Stomach (tissue), 4 donors: Measurements from ENCODE around the gene SNRNP70.
"Not testable (repeated sequence)": the region's sequence is repeated elsewhere in the genome, so short reads cannot be mapped to it uniquely, and the experiment has no call there.

Experiments used
- CTCF ChIP-seq, 7 experiments: fragments of 450-650 bp in 4 of 7; fragments of 200-600 bp in 3 of 7; sonication (generic) in 3 of 7; IDR thresholded peaks; one replicate each; pipeline ENCODE4 v1.5.1; 2016 to 2019; ENCODE audit warnings: antibody characterized with exemption in 7 of 7, control low read depth in 2 of 7, mild to moderate bottlenecking in 1 of 7
- POLR2A ChIP-seq, 4 donors: fragments of 450-650 bp; IDR thresholded peaks; one replicate each; pipeline ENCODE4 v1.6.1; 2016; ENCODE audit warnings: antibody characterized with exemption in 4 of 4, control low read depth in 2 of 4, mild to moderate bottlenecking in 1 of 4, moderate library complexity in 1 of 4

- not testable (repeated sequence) for TF ChIP-seq CTCF, POLR2A (IDR thresholded peaks at IDR 0.05)
These were observed 42.6 kb upstream of the SNRNP70 start for GRCh38 chr19:49042666-49043065.
